H9 (cell line): ENCODE measurements around the gene ELF3. TPM values are rescaled to one million over a fixed set of nuclear protein-coding genes. Genes with fewer than 3 reads are reported as not detected.

Source experiments
- DNase-seq: peaks from one replicate; pipeline ENCODE4 v3.0.0-alpha.2; 2017
- H2AFZ ChIP-seq: one replicate; pipeline ENCODE4 v1.6.1; 2013; ENCODE audit warnings: mild to moderate bottlenecking, low read length, control low read depth, moderate library complexity
- H2AK5ac ChIP-seq: 2 replicates; pipeline ENCODE4 v1.6.1; 2013; ENCODE audit warnings: low read length, control low read depth, mixed read lengths; ENCODE audit not compliant: insufficient read length
- H2BK120ac ChIP-seq: one replicate; pipeline ENCODE4 v1.6.1; 2013; ENCODE audit warnings: low read depth, mild to moderate bottlenecking, low read length, control low read depth, inconsistent platforms; ENCODE audit not compliant: poor library complexity, severe bottlenecking
- H2BK12ac ChIP-seq: 2 replicates; pipeline ENCODE4 v1.6.1; 2013; ENCODE audit warnings: low read length, control low read depth, mixed read lengths, low read depth; ENCODE audit not compliant: insufficient read length
- H2BK15ac ChIP-seq: 2 replicates; pipeline ENCODE4 v1.6.1; 2013; ENCODE audit warnings: low read depth, low read length, control low read depth
- H2BK20ac ChIP-seq: one replicate; pipeline ENCODE4 v1.6.1; 2013; ENCODE audit warnings: low read depth, mild to moderate bottlenecking, low read length, control low read depth, inconsistent platforms; ENCODE audit not compliant: poor library complexity, severe bottlenecking
- H2BK5ac ChIP-seq: 2 replicates; pipeline ENCODE4 v1.6.1; 2013; ENCODE audit warnings: low read length, control low read depth, mixed read lengths; ENCODE audit not compliant: insufficient read length
- H3K14ac ChIP-seq: 2 replicates; pipeline ENCODE4 v1.6.1; 2013; ENCODE audit warnings: low read length, control low read depth; ENCODE audit not compliant: insufficient read depth
- H3K18ac ChIP-seq: 2 replicates; pipeline ENCODE4 v1.6.1; 2013; ENCODE audit warnings: low read depth, mild to moderate bottlenecking, mixed read lengths, low read length, control low read depth; ENCODE audit not compliant: insufficient read length
- H3K23ac ChIP-seq: 2 replicates; pipeline ENCODE4 v1.6.1; 2013; ENCODE audit warnings: low read length, control low read depth, mixed read lengths, low read depth; ENCODE audit not compliant: insufficient read length
- H3K23me2 ChIP-seq: 2 replicates; pipeline ENCODE4 v1.6.1; 2013; ENCODE audit warnings: low read depth, mild to moderate bottlenecking, mixed read lengths, low read length, control low read depth; ENCODE audit not compliant: insufficient read length, poor library complexity, severe bottlenecking
- H3K27ac ChIP-seq: 2 replicates; pipeline ENCODE4 v1.5.1; 2013; ENCODE audit warnings: low read length, control low read depth, mixed read lengths, low read depth; ENCODE audit not compliant: insufficient read length
- H3K27me3 ChIP-seq: 2 replicates; pipeline ENCODE4 v1.6.1; 2013; ENCODE audit warnings: low read length, control low read depth, inconsistent platforms; ENCODE audit not compliant: insufficient read depth
- H3K4ac ChIP-seq: 2 replicates; pipeline ENCODE4 v1.6.1; 2013; ENCODE audit warnings: low read depth, mild to moderate bottlenecking, control low read depth, inconsistent platforms, low read length, moderate library complexity
- H3K4me1 ChIP-seq: 2 replicates; pipeline ENCODE4 v1.6.1; 2013; ENCODE audit warnings: low read length, control low read depth, inconsistent platforms; ENCODE audit not compliant: insufficient read depth
- H3K4me2 ChIP-seq: 2 replicates; pipeline ENCODE4 v1.6.1; 2013; ENCODE audit warnings: low read length, control low read depth, mixed read lengths; ENCODE audit not compliant: insufficient read length, insufficient read depth
- H3K56ac ChIP-seq: 2 replicates; pipeline ENCODE4 v1.6.1; 2013; ENCODE audit warnings: low read depth, mild to moderate bottlenecking, mixed read lengths, low read length, control low read depth; ENCODE audit not compliant: insufficient read length
- H3K79me1 ChIP-seq: 2 replicates; pipeline ENCODE4 v1.6.1; 2013; ENCODE audit warnings: low read depth, mild to moderate bottlenecking, moderate library complexity, low read length, control low read depth, inconsistent platforms; ENCODE audit not compliant: insufficient read depth, poor library complexity, severe bottlenecking
- H3K79me2 ChIP-seq: 2 replicates; pipeline ENCODE4 v1.6.1; 2013; ENCODE audit warnings: low read length, control low read depth, inconsistent platforms; ENCODE audit not compliant: insufficient read depth
- H3K9ac ChIP-seq: 2 replicates; pipeline ENCODE4 v1.6.1; 2013; ENCODE audit warnings: low read length, control low read depth, mixed read lengths; ENCODE audit not compliant: insufficient read length; ENCODE audit errors: extremely low read depth
- H3K9me3 ChIP-seq: one replicate; pipeline ENCODE4 v1.6.1; 2013; ENCODE audit warnings: low read depth, low read length, inconsistent platforms; ENCODE audit not compliant: control insufficient read depth
- H3T11ph ChIP-seq: one replicate; pipeline ENCODE4 v1.6.1; 2013; ENCODE audit warnings: mild to moderate bottlenecking, low read length, control low read depth, inconsistent platforms
- H4K20me1 ChIP-seq: one replicate; pipeline ENCODE4 v1.6.1; 2013; ENCODE audit not compliant: control insufficient read depth, insufficient read length, insufficient read depth
- H4K5ac ChIP-seq: 2 replicates; pipeline ENCODE4 v1.6.1; 2013; ENCODE audit warnings: low read depth, mild to moderate bottlenecking, mixed read lengths, low read length, control low read depth; ENCODE audit not compliant: insufficient read length
- H4K8ac ChIP-seq: replicated peaks from 2 replicates; pipeline ENCODE4 v1.6.1; 2013; ENCODE audit warnings: low read length, control low read depth, mixed read lengths, low read depth; ENCODE audit not compliant: insufficient read length
- H4K91ac ChIP-seq: 2 replicates; pipeline ENCODE4 v1.6.1; 2013; ENCODE audit warnings: low read depth, mild to moderate bottlenecking, moderate library complexity, mixed read lengths, low read length, control low read depth; ENCODE audit not compliant: insufficient read length
- H3K27ac Mint-ChIP-seq, 3 experiments: 2 replicates in 2 of 3; 3 replicates in 1 of 3; pipeline ENCODE4 v1.8.0; 2020 to 2021; ENCODE audit warnings: mixed read lengths in 3 of 3, mild to moderate bottlenecking in 1 of 3, moderate library complexity in 1 of 3
- H3K27me3 Mint-ChIP-seq: 2 replicates; pipeline ENCODE4 v1.8.0; 2021; ENCODE audit warnings: low read depth, mild to moderate bottlenecking, moderate library complexity, mixed read lengths
- H3K36me3 Mint-ChIP-seq, 3 experiments: 2 replicates in 2 of 3; 3 replicates in 1 of 3; pipeline ENCODE4 v1.8.0; 2020 to 2021; ENCODE audit warnings: low read depth in 3 of 3, mixed read lengths in 3 of 3; ENCODE audit not compliant: insufficient read depth in 1 of 3
- H3K4me1 Mint-ChIP-seq, 2 experiments: 2 replicates each; pipeline ENCODE4 v1.8.0; 2020; ENCODE audit warnings: mixed read lengths in 2 of 2
- H3K4me3 Mint-ChIP-seq, 2 experiments: 2 replicates in 1 of 2; 3 replicates in 1 of 2; pipeline ENCODE4 v1.8.0; 2020 to 2021; ENCODE audit warnings: mild to moderate bottlenecking in 2 of 2, mixed read lengths in 2 of 2, moderate library complexity in 1 of 2
- H3K9me3 Mint-ChIP-seq, 2 experiments: 2 replicates in 1 of 2; 3 replicates in 1 of 2; pipeline ENCODE4 v1.8.0; 2020; ENCODE audit warnings: mild to moderate bottlenecking in 2 of 2, mixed read lengths in 2 of 2, moderate library complexity in 1 of 2
- whole genome bisulfite sequencing: extraction: QIAGEN DNeasy Blood & Tissue Kit; methylation state at CpG from one replicate; pipeline ENCODE4 v1.1.7; 2013; ENCODE audit warnings: missing lambda C conversion rate, low lambda C conversion rate, mixed read lengths; ENCODE audit not compliant: insufficient read length; ENCODE audit errors: extremely low coverage; 5-methylcytosine and 5-hydroxymethylcytosine counted together
- total RNA-seq: library from RNA; stranded (reverse); gene quantifications from 2 replicates; pipeline ENCODE4 v1.2.1, GENCODE V29; 2021
- TF ChIP-seq, protein P1 (sequence below): fragments of 200-600 bp; sonication (generic); conservative IDR thresholded peaks from 3 replicates; pipeline ENCODE4 v1.8.0; 2021; ENCODE audit warnings: antibody characterized with exemption, mild to moderate bottlenecking

The ELF3 gene
- total RNA-seq, 1 experiment from 2014 or later = 10.4 TPM

- no peak overlapping the region for H3K4me2 ChIP-seq
These were observed 12.6 kb downstream of the ELF3 start for GRCh38 chr1:202023001-202023433.

More at GRCh38 chr1:202023001-202023433, 12.6 kb downstream of the ELF3 start:
- Histone ChIP-seq H3T11ph (no peak overlapping the region), H4K5ac (no peak overlapping the region), H3K9me3 (no peaks in the 10 kb centered on the region), H3K79me1 (no peaks in the 10 kb centered on the region), H2BK20ac (no peak overlapping the region), H3K4me1 (no peaks in the 10 kb centered on the region; the same call in 1 of the 2 replicates), H2BK120ac (no peak overlapping the region), H3K9ac (no peak overlapping the region), H3K23ac (no peak overlapping the region), H4K91ac (no peak overlapping the region), H3K27me3 (no peaks in the 10 kb centered on the region; the same call in 1 of the 2 replicates), H2BK5ac (no peak overlapping the region), H3K79me2 (no peaks in the 10 kb centered on the region), H3K4ac (no peak overlapping the region), H2BK15ac (no peak overlapping the region), H2AK5ac (no peak overlapping the region), H3K18ac (no peak overlapping the region), H3K14ac (no peak overlapping the region), H2AFZ (no peak overlapping the region), H3K56ac (no peak overlapping the region), H4K8ac (no peak overlapping the region), H3K27ac (no peak overlapping the region), H3K23me2 (no peaks in the 10 kb centered on the region), H4K20me1 (no peaks in the 10 kb centered on the region), H2BK12ac (no peak overlapping the region)
- H3K27me3 Mint-ChIP-seq = peaks cover 2% of the 10 kb centered on the region
- peaks cover 13 to 18% of the 10 kb centered on the region in 2 experiments for H3K4me1 Mint-ChIP-seq
- no CpG with 5 or more reads among the region's 6 CpGs for WGBS
- no peak for DNase-seq
- H3K9me3 Mint-ChIP-seq = no peaks in the 10 kb centered on the region
- H3K4me3 Mint-ChIP-seq = no peak overlapping the region
- no peak overlapping the region for H3K27ac Mint-ChIP-seq
- TF ChIP-seq, protein P1, sequence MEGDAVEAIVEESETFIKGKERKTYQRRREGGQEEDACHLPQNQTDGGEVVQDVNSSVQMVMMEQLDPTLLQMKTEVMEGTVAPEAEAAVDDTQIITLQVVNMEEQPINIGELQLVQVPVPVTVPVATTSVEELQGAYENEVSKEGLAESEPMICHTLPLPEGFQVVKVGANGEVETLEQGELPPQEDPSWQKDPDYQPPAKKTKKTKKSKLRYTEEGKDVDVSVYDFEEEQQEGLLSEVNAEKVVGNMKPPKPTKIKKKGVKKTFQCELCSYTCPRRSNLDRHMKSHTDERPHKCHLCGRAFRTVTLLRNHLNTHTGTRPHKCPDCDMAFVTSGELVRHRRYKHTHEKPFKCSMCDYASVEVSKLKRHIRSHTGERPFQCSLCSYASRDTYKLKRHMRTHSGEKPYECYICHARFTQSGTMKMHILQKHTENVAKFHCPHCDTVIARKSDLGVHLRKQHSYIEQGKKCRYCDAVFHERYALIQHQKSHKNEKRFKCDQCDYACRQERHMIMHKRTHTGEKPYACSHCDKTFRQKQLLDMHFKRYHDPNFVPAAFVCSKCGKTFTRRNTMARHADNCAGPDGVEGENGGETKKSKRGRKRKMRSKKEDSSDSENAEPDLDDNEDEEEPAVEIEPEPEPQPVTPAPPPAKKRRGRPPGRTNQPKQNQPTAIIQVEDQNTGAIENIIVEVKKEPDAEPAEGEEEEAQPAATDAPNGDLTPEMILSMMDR = no peak
- H3K36me3 Mint-ChIP-seq = no peaks in the 10 kb centered on the region
